ENCODE measurements around the gene MEGF9.

MEGF9 gene

DNA sequence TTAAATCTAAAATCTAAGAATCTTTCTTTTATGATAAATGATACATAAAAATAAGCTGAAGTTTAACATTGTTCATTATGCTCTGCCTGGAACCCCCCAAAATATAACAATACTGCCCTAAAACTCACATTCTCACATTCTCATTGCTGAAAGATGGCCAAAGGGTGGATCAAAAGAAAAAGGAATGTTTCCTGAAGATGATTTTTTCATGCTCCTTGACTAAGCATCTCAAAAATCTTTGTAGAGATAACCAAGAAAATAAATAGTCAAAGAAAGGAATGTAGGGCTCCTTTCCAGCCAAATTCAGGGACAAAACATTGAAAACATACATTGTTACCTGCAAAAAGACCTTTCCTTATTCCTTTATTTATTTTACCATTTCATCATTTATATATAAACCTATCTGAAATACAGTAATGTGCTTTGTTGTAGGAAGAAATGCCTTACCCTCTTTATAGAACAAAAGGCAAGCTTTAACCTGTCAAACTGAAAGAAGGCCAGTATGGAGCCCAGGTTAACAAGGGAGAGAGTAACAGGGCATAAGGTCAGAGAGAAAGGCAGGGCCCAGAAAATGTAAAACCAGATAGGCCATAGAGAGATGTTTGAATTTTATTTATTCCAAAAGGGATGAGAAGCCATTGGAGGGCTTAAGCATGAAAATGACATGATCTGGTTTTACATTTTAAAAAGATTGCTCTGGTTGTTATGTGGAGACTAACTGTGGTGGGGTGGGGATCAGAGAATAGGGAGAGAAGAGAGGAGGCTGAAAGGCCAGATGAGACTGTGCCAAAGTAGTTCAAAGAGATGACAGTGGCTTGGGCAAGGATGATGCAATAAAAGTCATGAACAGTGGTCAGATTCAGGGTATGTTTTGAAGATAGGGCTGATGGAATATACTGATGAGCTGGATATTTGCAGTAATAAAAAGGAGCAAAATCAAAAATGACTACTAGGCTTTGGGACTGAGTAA is 97.0 kb downstream of the MEGF9 start:
- no peak overlapping the region for H3K27ac ChIP-seq
- TF ChIP-seq, protein P1, sequence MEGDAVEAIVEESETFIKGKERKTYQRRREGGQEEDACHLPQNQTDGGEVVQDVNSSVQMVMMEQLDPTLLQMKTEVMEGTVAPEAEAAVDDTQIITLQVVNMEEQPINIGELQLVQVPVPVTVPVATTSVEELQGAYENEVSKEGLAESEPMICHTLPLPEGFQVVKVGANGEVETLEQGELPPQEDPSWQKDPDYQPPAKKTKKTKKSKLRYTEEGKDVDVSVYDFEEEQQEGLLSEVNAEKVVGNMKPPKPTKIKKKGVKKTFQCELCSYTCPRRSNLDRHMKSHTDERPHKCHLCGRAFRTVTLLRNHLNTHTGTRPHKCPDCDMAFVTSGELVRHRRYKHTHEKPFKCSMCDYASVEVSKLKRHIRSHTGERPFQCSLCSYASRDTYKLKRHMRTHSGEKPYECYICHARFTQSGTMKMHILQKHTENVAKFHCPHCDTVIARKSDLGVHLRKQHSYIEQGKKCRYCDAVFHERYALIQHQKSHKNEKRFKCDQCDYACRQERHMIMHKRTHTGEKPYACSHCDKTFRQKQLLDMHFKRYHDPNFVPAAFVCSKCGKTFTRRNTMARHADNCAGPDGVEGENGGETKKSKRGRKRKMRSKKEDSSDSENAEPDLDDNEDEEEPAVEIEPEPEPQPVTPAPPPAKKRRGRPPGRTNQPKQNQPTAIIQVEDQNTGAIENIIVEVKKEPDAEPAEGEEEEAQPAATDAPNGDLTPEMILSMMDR (IDR thresholded peaks at IDR 0.05) = no peak
- DNase-seq (ENCODE audit: low spot score) = no peak
- H3K4me3 ChIP-seq = no peak overlapping the region

DNA sequence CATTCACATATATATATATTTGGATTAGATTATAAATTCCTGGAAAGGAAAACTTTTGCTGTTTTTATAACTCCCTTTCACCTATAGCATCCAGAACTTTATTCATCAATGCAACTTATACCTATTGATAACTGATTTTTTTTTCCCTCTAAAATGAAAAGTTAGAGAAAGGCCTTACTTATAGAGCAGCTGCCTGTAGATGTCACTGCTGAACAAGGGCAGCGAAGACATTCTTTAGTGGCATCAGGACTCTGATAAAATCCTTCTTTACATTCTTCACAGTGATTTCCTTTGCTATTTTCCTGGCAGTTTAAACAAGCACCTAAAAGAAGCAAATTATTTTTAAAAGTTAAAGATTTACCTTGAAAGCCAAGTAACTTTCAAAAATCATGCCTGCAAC is 102.1 kb downstream of the MEGF9 start:
- Histone ChIP-seq H3K27ac (no peak overlapping the region), H3K4me3 (no peak overlapping the region)
- DNase-seq (ENCODE audit: low spot score) = no peak
- TF ChIP-seq, protein P1 (IDR thresholded peaks at IDR 0.05) = no peak

- Histone ChIP-seq H3K27ac (no peak overlapping the region), H3K4me3 (no peak overlapping the region)
- TF ChIP-seq, protein P1 (IDR thresholded peaks at IDR 0.05) = no peak
- no peak for DNase-seq (ENCODE audit: low spot score)
Measured at GRCh38 chr9:120611690-120612068, 102.6 kb downstream of the MEGF9 start.

DNA sequence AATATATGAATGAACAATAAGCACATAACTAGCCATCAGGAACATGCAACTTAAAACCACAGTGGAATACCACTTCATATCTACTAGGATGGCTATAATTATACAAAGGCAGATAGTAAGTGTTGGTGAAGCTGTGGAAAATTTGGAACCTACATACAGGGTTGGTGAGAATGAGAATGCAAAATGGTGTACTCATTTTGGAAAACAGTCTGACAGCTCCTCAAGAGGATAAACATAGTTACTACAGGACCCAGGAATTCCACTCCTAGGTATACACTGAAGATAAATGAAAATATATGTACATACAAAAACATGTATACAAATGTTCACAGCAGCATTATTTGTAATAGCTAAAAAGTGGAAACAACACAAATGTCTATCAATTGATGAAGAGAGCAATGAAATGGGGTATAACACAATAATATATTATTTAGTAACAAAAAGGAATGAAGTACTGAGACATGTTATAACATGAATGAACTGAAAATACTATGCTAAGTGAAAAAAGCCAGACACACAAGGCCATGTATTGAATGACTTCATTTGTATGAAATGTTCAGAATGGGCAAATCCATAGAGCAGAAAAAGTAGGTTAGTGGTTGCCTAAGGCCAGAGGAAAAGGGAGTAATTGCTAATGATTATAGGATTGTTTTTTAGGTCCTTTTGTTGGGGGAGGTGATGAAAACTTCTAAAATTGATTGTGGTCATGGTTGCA is 103.1 kb downstream of the MEGF9 start:
- DNase-seq (ENCODE audit: low spot score) = no peak
- Histone ChIP-seq H3K4me3 (no peak overlapping the region), H3K27ac (no peak overlapping the region)
- TF ChIP-seq, protein P1 (IDR thresholded peaks at IDR 0.05) = no peak

GRCh38 chr9:120609636-120610035 is 104.6 kb downstream of the MEGF9 start:
- no peak for DNase-seq (ENCODE audit: low spot score)
- no peak overlapping the region for H3K27ac ChIP-seq
- no peak overlapping the region for H3K4me3 ChIP-seq
- TF ChIP-seq, protein P1 (IDR thresholded peaks at IDR 0.05) = no peak

DNA sequence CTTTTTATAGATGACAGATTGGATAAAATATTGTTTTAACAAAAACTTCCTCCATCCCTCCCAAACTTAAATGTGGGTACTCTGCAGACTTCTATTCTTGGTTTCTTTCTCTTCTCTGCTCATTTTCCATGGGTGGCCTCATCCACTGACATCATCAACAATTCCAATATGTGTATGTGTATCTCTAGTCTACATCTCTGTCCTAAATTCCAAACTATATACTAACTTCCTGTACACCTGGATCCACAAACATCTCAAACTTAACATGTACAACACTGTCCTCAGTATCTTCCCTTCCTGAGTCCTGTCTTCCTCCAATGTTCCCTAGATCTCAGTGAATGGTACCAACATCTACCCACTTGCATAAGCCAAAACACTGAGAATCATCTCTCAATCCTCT is 105.8 kb downstream of the MEGF9 start:
- no peak for DNase-seq (ENCODE audit: low spot score)
- TF ChIP-seq, protein P1 (IDR thresholded peaks at IDR 0.05) = no peak
- Histone ChIP-seq H3K4me3 (no peak overlapping the region), H3K27ac (no peak overlapping the region)
